ENCODE data around the gene RNF207. TPM values are rescaled to one million over a fixed set of nuclear protein-coding genes. Genes with fewer than 3 reads are reported as not detected.
A peak's percentile ranks its signal among the peaks of the same experiment; 100 is the strongest.

The RNF207 gene
- total RNA-seq, 2 donors from 2014 or later = 25.2 to 52.4 TPM

GRCh38 chr1:6243053-6243834, 37.3 kb downstream of the RNF207 start:
- no peaks in the 10 kb centered on the region for H3K9me3 ChIP-seq
- no peak for ATAC-seq
- WGBS, 2 donors = 26 to 36% methylated on average over 5 to 20 of the region's 20 CpGs
- H3K4me3 ChIP-seq = no peak overlapping the region
- peaks cover 4 to 49% of the 10 kb centered on the region in 2 donors for H3K27me3 ChIP-seq
- intact Hi-C loops (cut with DNase I) = loop anchor here (10.0 kb wide), 1 partner anchor 188 kb away; no protein-coding TSS in a partner anchor
- H3K4me1 ChIP-seq = peaks cover 29% of the 10 kb centered on the region
- no peaks in the 10 kb centered on the region for H3K36me3 ChIP-seq (replicated peaks in 1 of 2; ENCODE audit: insufficient read depth in 1 of 2, low read depth in 2 of 2)
- TF ChIP-seq CTCF (IDR thresholded peaks at IDR 0.05) (no peak), POLR2A (IDR thresholded peaks at IDR 0.05) (no peak)
- H3K27ac ChIP-seq = no peak overlapping the region
- no peak for DNase-seq

GRCh38 chr1:6243993-6244392, 38.1 kb downstream of the RNF207 start, which contains the start of gene HES3:
Gene HES3, plus strand, starts transcription at chr1:6244179. Its CDS starts 187 bp downstream, at chr1:6244366.
- H3K36me3 ChIP-seq (replicated peaks in 1 of 2; ENCODE audit: insufficient read depth in 1 of 2, low read depth in 2 of 2) = no peaks in the 10 kb centered on the region
- no peak within 1 kb of the TSS for H3K27ac ChIP-seq
- no peaks in the 10 kb centered on the region for H3K9me3 ChIP-seq
- H3K4me3 ChIP-seq = no peak within 1 kb of the TSS
- 6 to 9% methylated on average over 6 to 15 of the region's 16 CpGs for WGBS, 2 donors
- DNase-seq (no peak), ATAC-seq (no peak)
- no peak for TF ChIP-seq CTCF (IDR thresholded peaks at IDR 0.05)
- peaks cover 31% of the 10 kb centered on the region for H3K4me1 ChIP-seq
- peaks cover 4 to 49% of the 10 kb centered on the region in 2 donors for H3K27me3 ChIP-seq
- intact Hi-C loops (cut with DNase I) = loop anchor here (10.0 kb wide), 1 partner anchor 189 kb away; no protein-coding TSS in a partner anchor

GRCh38 chr1:6244401-6245049, 38.6 kb downstream of the RNF207 start:
- no peaks in the 10 kb centered on the region for H3K9me3 ChIP-seq
- peaks cover 4 to 49% of the 10 kb centered on the region in 2 donors for H3K27me3 ChIP-seq
- ATAC-seq (no peak), DNase-seq (no peak)
- no peak overlapping the region for H3K4me3 ChIP-seq
- no peaks in the 10 kb centered on the region for H3K36me3 ChIP-seq (replicated peaks in 1 of 2; ENCODE audit: insufficient read depth in 1 of 2, low read depth in 2 of 2)
- WGBS, 2 donors = 2 to 6% methylated on average over 19 to 24 of the region's 24 CpGs
- intact Hi-C loops (cut with DNase I) = loop anchor here (5.0 to 10.0 kb wide), 2 partner anchors 158 to 190 kb away; no protein-coding TSS in a partner anchor
- H3K4me1 ChIP-seq = peaks cover 35% of the 10 kb centered on the region
- TF ChIP-seq POLR2A (IDR thresholded peaks at IDR 0.05) (no peak), CTCF (IDR thresholded peaks at IDR 0.05) (no peak)
- H3K27ac ChIP-seq = no peak overlapping the region

- intact Hi-C loops (cut with DNase I) = loop anchor here (5.0 to 10.0 kb wide), 2 partner anchors 157 to 190 kb away; no protein-coding TSS in a partner anchor
- Histone ChIP-seq H3K27ac (no peak overlapping the region), H3K4me3 (no peak overlapping the region), H3K27me3 (peaks cover 4 to 49% of the 10 kb centered on the region in 2 donors), H3K9me3 (no peaks in the 10 kb centered on the region), H3K36me3 (replicated peaks in 1 of 2; ENCODE audit: insufficient read depth in 1 of 2, low read depth in 2 of 2) (no peaks in the 10 kb centered on the region), H3K4me1 (peaks cover 35% of the 10 kb centered on the region)
- peak; percentile 83 to 87 (median 83) for DNase-seq
- peak; percentile 86 for ATAC-seq
- TF ChIP-seq CTCF (IDR thresholded peaks at IDR 0.05) (peak; percentile 75 to 97 (median 88)), POLR2A (IDR thresholded peaks at IDR 0.05) (peak in 1 of 3 donors; percentile 7)
- WGBS, 2 donors = 1 to 6% methylated on average over 7 to 54 of the region's 79 CpGs
Measured at GRCh38 chr1:6245086-6245868, 39.4 kb downstream of the RNF207 start.
